Motor neuron (in vitro differentiated cells): ENCODE measurements around the gene TFCP2L1. TPM values are rescaled to one million over a fixed set of nuclear protein-coding genes. Genes with fewer than 3 reads are reported as not detected.
A peak's percentile ranks its signal among the peaks of the same experiment; 100 is the strongest.
"Not testable (repeated sequence)": the region's sequence is repeated elsewhere in the genome, so short reads cannot be mapped to it uniquely, and the experiment has no call there.

ENCODE experiments used
- ATAC-seq, 8 experiments: fragments of 200-7000 bp; cut with Tn5 transposase; replicated peaks in 6 of 8; 2 replicates each; pipeline ENCODE4 v1.8.0; 2021; ENCODE audit warnings: mild to moderate bottlenecking in 8 of 8, moderate library complexity in 8 of 8
- H3K27ac ChIP-seq, 2 donors: fragments of 250-450 bp; sonication (Bioruptor Pico); 2 replicates each; pipeline ENCODE4 v1.9.0; 2021; ENCODE audit warnings: antibody characterized with exemption in 2 of 2, mild to moderate bottlenecking in 2 of 2, moderate library complexity in 1 of 2
- H3K4me1 ChIP-seq, 2 donors: fragments of 250-450 bp; sonication (Bioruptor Pico); replicated peaks in 1 of 2; 2 replicates each; pipeline ENCODE4 v1.6.1; 2021; ENCODE audit warnings: antibody characterized with exemption in 2 of 2, mild to moderate bottlenecking in 2 of 2, moderate library complexity in 1 of 2
- H3K4me3 ChIP-seq, 5 donors: fragments of 250-450 bp; sonication (Bioruptor Pico); 2 replicates each; pipeline ENCODE4 v1.9.0; 2021; ENCODE audit warnings: antibody characterized with exemption in 5 of 5, mild to moderate bottlenecking in 5 of 5, moderate library complexity in 4 of 5
- WGBS, 10 experiments: fragments of 450-650 bp; shearing (Covaris generic); methylation state at CpG; one replicate each; pipeline ENCODE4 v1.0.0; 2022; 5-methylcytosine and 5-hydroxymethylcytosine counted together
- in situ Hi-C, 9 experiments: fragments of 400-800 bp; cut with MboI; loops; one replicate each; pipeline ENCODE4 v1.15.0; 2021; ENCODE audit warnings: low sequenced_read_pairs in 9 of 9, low pct_unique_long_range_greater_than_20kb in 2 of 9; ENCODE audit not compliant: unreplicated experiment in 9 of 9
- total RNA-seq, 8 experiments: library from RNA; unstranded; fragments of 300-600 nt; gene quantifications; 2 replicates each; pipeline versions ENCODE4 v1.2.3 to v1.2.4, GENCODE V29; 2022

The TFCP2L1 gene
- total RNA-seq, 8 experiments from 2014 or later, result 0.05 to 0.71 (median 0.11) TPM; not detected in 1

GRCh38 chr2:121279476-121280220 lies 5.4 kb downstream of the TFCP2L1 start:
- no peak for ATAC-seq
- in situ Hi-C loops, result no loop called here
- H3K4me1 ChIP-seq, result peaks cover 0 to 10% of the 10 kb centered on the region in 2 donors
- H3K27ac ChIP-seq, result no peak overlapping the region
- no peak overlapping the region for H3K4me3 ChIP-seq
- 27 to 100% (median 68%) methylated on average over 1 to 9 of the region's 10 CpGs; no CpG with 5 or more reads in 3 of the 10 experiments for WGBS, 10 experiments

- no peak overlapping the region for H3K4me3 ChIP-seq
- 20 to 100% (median 89%) methylated on average over 1 to 5 of the region's 6 CpGs; no CpG with 5 or more reads in 2 of the 10 experiments for WGBS, 10 experiments
- in situ Hi-C loops, result no loop called here
- H3K4me1 ChIP-seq, result no peaks in the 10 kb centered on the region
- H3K27ac ChIP-seq, result no peak overlapping the region
- ATAC-seq, result no peak
Measured at GRCh38 chr2:121276341-121276740, 8.7 kb downstream of the TFCP2L1 start.

DNA sequence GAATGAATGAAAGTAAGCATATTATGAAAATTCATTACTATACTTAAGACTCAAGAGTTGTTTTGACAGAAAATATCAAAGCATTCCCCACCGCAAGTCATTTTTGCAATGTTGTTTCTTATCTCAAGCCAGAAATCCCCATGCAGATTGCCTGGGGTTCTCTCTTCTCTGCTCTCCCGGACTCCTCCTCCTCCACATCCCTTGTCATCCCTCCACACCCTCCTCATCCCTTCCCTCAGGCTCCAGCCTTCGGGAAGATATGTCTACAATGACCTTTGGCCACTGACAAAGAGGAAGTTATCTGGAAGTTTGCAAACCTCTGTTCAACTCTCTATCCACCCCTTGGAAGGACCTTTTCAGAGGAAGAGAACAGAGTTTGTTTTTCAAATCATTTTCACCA lies 11.9 kb downstream of the TFCP2L1 start:
- Histone ChIP-seq H3K4me3 (no peak overlapping the region), H3K4me1 (no peaks in the 10 kb centered on the region), H3K27ac (no peak overlapping the region)
- WGBS, 10 experiments, result 10 to 86% (median 50%) methylated on average over 1 to 3 of the region's 3 CpGs; no CpG with 5 or more reads in 3 of the 10 experiments
- in situ Hi-C loops, result no loop called here
- peak in 2 of 8 experiments; percentile 58 to 75 for ATAC-seq

GRCh38 chr2:121272596-121272995 lies 12.4 kb downstream of the TFCP2L1 start:
- no peak overlapping the region for H3K27ac ChIP-seq
- H3K4me1 ChIP-seq, result no peaks in the 10 kb centered on the region
- 10 to 100% (median 79%) methylated on average over 1 to 3 of the region's 3 CpGs; no CpG with 5 or more reads in 2 of the 10 experiments for WGBS, 10 experiments
- no peak overlapping the region for H3K4me3 ChIP-seq
- in situ Hi-C loops, result no loop called here
- no peak for ATAC-seq

DNA sequence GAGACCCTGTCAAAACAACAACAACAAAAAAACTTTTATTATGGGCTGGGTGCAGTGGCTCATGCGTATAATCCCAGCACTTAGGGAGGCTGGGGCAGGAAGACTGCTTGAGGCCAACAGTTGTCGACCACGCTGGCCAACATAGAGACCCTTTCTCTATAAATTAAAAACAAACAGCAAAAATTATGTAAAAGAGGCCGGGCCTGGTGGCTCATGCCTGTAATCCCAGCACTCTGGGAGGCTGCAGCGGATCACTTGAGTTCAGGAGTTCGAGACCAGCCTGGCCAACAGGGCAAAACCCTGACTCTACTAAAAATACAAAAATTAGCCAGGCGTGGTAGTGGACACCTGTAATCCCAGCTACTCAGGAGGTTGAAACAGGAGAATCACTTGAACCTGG lies 15.6 kb downstream of the TFCP2L1 start:
- H3K4me3 ChIP-seq, in situ Hi-C loops, H3K4me1 ChIP-seq, H3K27ac ChIP-seq, ATAC-seq: not testable (repeated sequence)
- WGBS, 10 experiments, result 45 to 100% (median 77%) methylated on average over 1 to 7 of the region's 7 CpGs; no CpG with 5 or more reads in 4 of the 10 experiments

DNA sequence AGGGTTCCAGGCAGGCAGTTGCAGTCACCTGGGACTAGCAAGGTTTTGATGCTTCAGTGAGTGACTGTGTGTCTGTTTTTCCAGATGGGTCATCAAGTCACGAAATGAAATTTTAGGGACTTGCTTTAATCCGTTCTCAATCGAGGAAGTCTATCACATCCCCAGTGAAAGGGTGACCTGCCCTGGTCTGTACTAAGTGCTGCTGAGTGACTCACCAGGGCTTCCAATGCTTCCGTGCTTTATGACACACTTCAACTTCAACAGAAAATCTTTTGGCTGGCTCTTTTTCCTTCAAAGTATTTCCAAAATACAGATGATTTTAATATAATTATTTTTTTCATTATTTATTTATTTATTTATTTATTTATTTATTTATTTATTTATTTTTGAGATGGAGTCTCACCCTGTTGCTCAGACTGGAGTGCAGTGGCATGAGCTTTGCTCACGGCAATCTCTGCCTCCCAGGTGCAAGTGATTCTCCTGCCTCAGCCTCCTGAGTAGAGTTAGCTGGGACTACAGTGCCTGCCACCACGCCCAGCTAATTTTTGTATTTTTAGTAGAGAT lies 18.4 kb downstream of the TFCP2L1 start:
- Histone ChIP-seq H3K27ac (no peak overlapping the region), H3K4me3 (no peak overlapping the region), H3K4me1 (no peaks in the 10 kb centered on the region)
- peak in 1 of 8 experiments; percentile 37 for ATAC-seq
- WGBS, 10 experiments, result 28 to 100% (median 75%) methylated on average over 1 to 6 of the region's 6 CpGs; no CpG with 5 or more reads in 2 of the 10 experiments
- in situ Hi-C loops, result no loop called here

GRCh38 chr2:121263996-121264715 lies 20.8 kb downstream of the TFCP2L1 start:
- no peaks in the 10 kb centered on the region for H3K4me1 ChIP-seq
- ATAC-seq, result no peak
- H3K4me3 ChIP-seq, result no peak overlapping the region
- in situ Hi-C loops, result no loop called here
- WGBS, 10 experiments, result 33 to 100% (median 76%) methylated on average over 2 to 5 of the region's 9 CpGs; no CpG with 5 or more reads in 4 of the 10 experiments
- no peak overlapping the region for H3K27ac ChIP-seq

DNA sequence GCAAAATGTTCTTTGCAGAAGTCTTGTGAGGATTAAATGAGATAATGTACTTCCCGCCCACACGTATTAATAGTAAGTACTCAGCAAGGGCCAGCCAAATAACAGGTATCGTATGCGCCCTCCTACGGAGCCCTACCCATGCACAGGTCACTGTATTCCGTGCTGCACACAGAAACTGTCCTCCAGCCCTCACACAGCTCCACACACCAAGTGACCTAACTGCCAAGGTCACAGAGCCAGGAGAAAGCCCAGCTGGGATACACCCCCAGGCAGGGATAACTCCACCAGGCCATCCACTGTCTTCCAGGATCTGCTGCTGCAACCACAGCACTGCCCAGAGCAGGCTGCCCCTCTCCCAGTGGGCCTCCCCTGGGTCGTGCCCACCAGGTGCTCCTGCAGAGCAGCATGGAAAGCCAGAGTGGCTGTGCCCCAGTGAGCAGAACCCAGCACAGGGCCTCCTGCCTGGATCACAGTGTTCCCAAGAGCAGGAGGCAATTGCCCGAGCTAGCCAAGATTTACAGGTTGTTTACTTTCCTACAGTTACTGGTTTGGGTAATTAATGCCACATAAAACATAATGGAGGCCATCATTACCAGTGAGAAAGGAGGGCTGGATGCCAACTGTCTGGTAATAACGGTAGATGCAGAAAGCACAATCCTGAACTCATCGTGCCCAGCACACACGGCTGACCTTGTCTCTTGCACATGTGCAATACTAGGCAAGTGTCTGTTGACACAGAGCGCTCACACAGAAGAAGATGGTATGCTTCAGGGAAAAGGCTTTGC lies 24.4 kb downstream of the TFCP2L1 start:
- Histone ChIP-seq H3K4me3 (no peak overlapping the region), H3K27ac (no peak overlapping the region), H3K4me1 (peaks cover 0 to 2% of the 10 kb centered on the region in 2 donors)
- in situ Hi-C loops, result no loop called here
- peak in 2 of 8 experiments; percentile 51 to 73 for ATAC-seq
- WGBS, 10 experiments, result 57 to 92% (median 84%) methylated on average over 1 to 9 of the region's 12 CpGs; no CpG with 5 or more reads in 4 of the 10 experiments

- no peak overlapping the region for H3K27ac ChIP-seq
- peaks cover 0 to 2% of the 10 kb centered on the region in 2 donors for H3K4me1 ChIP-seq
- H3K4me3 ChIP-seq, result no peak overlapping the region
- 76 to 100% (median 96%) methylated on average over 1 to 4 of the region's 5 CpGs; no CpG with 5 or more reads in 4 of the 10 experiments for WGBS, 10 experiments
- in situ Hi-C loops, result no loop called here
- no peak for ATAC-seq
Measured at GRCh38 chr2:121258051-121258450, 27.0 kb downstream of the TFCP2L1 start.

- peak in 2 of 8 experiments; percentile 39 to 56 for ATAC-seq
- no peak overlapping the region for H3K27ac ChIP-seq
- H3K4me1 ChIP-seq, result peaks cover 0 to 2% of the 10 kb centered on the region in 2 donors
- WGBS, 10 experiments, result 33 to 100% (median 88%) methylated on average over 1 to 3 of the region's 3 CpGs; no CpG with 5 or more reads in 4 of the 10 experiments
- no peak overlapping the region for H3K4me3 ChIP-seq
- in situ Hi-C loops, result no loop called here
Measured at GRCh38 chr2:121257480-121257840, 27.5 kb downstream of the TFCP2L1 start.

GRCh38 chr2:121256720-121257479 lies 28.1 kb downstream of the TFCP2L1 start:
- in situ Hi-C loops, result no loop called here
- ATAC-seq, result peak in 1 of 8 experiments; percentile 65
- peaks cover 0 to 2% of the 10 kb centered on the region in 2 donors for H3K4me1 ChIP-seq
- no peak overlapping the region for H3K27ac ChIP-seq
- H3K4me3 ChIP-seq, result no peak overlapping the region
- 0 to 100% (median 92%) methylated on average over 1 to 9 of the region's 13 CpGs; no CpG with 5 or more reads in 3 of the 10 experiments for WGBS, 10 experiments

GRCh38 chr2:121255358-121255757 lies 29.6 kb downstream of the TFCP2L1 start:
- no peak for ATAC-seq
- in situ Hi-C loops, result no loop called here
- Histone ChIP-seq H3K4me3 (no peak overlapping the region), H3K4me1 (peaks cover 0 to 2% of the 10 kb centered on the region in 2 donors), H3K27ac (no peak overlapping the region)
- 20 to 100% (median 81%) methylated on average over 1 to 8 of the region's 8 CpGs for WGBS, 10 experiments
